WTC11 (cell line): ENCODE results near the gene LRRFIP2.

Experiments
- CREB1 ChIP-seq: sonication (generic); formaldehyde crosslinking; IDR thresholded peaks from 2 replicates; pipeline ENCODE4 v1.8.0; 2023; ENCODE audit warnings: mild to moderate bottlenecking, missing genetic modification reagents
- JUN ChIP-seq: sonication (generic); formaldehyde crosslinking; IDR thresholded peaks from 2 replicates; pipeline ENCODE4 v1.8.0; 2023; ENCODE audit warnings: mild to moderate bottlenecking, missing genetic modification reagents
- NR3C1 ChIP-seq: sonication (generic); formaldehyde crosslinking; conservative IDR thresholded peaks from 2 replicates; pipeline ENCODE4 v1.8.1; 2023; ENCODE audit warnings: low read depth, mild to moderate bottlenecking, missing genetic modification reagents
- TCF7 ChIP-seq: sonication (generic); formaldehyde crosslinking; IDR thresholded peaks from 2 replicates; pipeline ENCODE4 v1.8.0; 2022; ENCODE audit warnings: mild to moderate bottlenecking, low read depth, missing genetic modification reagents, moderate library complexity
- TF ChIP-seq, protein P1 (sequence below): fragments of 200-600 bp; IDR thresholded peaks from 2 replicates; pipeline ENCODE4 v1.8.0; 2022; ENCODE audit warnings: antibody characterized with exemption

DNA sequence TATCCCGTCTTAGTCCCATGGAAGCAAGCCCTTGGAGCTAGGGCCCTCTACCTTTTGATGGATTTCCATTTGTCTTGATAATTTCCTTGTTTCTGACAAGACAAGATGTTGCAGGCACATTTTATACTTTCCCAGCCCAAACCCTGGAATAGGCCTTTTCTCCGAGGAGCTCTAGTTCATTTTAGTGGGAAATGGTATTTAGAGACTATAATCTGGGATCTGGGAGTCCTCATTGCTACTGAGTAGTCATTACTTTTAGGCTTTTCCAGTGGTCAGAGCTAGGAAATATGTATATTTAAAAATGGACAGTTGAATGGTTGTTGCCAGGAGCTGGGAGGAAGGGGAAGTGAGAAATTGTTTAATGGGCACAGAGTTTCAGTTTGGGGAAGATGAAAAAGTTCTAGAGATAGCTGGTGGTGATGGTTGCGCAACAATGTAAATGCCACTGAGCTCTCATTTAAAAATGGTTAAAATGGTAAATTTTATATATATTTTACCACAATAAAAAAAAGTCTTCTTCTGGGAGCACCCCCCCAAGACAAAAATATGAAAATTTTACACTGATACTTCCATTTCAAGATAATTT lies 149.5 kb downstream of the LRRFIP2 start:
- TF ChIP-seq NR3C1 (CRISPR knock-in tag) (no peak), TCF7 (CRISPR knock-in tag) (no peak), JUN (CRISPR knock-in tag) (no peak), CREB1 (CRISPR knock-in tag) (no peak)
- TF ChIP-seq, protein P1, sequence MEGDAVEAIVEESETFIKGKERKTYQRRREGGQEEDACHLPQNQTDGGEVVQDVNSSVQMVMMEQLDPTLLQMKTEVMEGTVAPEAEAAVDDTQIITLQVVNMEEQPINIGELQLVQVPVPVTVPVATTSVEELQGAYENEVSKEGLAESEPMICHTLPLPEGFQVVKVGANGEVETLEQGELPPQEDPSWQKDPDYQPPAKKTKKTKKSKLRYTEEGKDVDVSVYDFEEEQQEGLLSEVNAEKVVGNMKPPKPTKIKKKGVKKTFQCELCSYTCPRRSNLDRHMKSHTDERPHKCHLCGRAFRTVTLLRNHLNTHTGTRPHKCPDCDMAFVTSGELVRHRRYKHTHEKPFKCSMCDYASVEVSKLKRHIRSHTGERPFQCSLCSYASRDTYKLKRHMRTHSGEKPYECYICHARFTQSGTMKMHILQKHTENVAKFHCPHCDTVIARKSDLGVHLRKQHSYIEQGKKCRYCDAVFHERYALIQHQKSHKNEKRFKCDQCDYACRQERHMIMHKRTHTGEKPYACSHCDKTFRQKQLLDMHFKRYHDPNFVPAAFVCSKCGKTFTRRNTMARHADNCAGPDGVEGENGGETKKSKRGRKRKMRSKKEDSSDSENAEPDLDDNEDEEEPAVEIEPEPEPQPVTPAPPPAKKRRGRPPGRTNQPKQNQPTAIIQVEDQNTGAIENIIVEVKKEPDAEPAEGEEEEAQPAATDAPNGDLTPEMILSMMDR = no peak
